Neural progenitor cell (in vitro differentiated cells): ENCODE measurements around the gene NPR2. TPM values are rescaled to one million over a fixed set of nuclear protein-coding genes. Genes with fewer than 3 reads are reported as not detected.

ENCODE experiments used
- DNase-seq: peaks from one replicate; pipeline ENCODE4 v3.0.0-alpha.2; 2016; ENCODE audit warnings: low spot score
- H2AFZ ChIP-seq: fragments of 200-600 bp; sonication (generic); replicated peaks from 2 replicates; pipeline ENCODE4 v1.6.1; 2016; ENCODE audit warnings: antibody characterized with exemption
- H3F3A ChIP-seq: fragments of 200-600 bp; sonication (generic); 2 replicates; pipeline ENCODE4 v1.6.1; 2016; ENCODE audit warnings: antibody characterized with exemption, low read depth
- H3K27ac ChIP-seq: fragments of 200-600 bp; sonication (generic); 2 replicates; pipeline ENCODE4 v1.5.1; 2016; ENCODE audit warnings: mild to moderate bottlenecking
- H3K27me3 ChIP-seq: fragments of 200-600 bp; sonication (generic); 2 replicates; pipeline ENCODE4 v1.6.1; 2016; ENCODE audit warnings: mild to moderate bottlenecking, moderate library complexity
- H3K36me3 ChIP-seq: fragments of 200-600 bp; sonication (generic); 2 replicates; pipeline ENCODE4 v1.5.1; 2016
- H3K4me1 ChIP-seq: fragments of 200-600 bp; sonication (generic); 2 replicates; pipeline ENCODE4 v1.6.1; 2016; ENCODE audit warnings: mixed run types
- H3K4me2 ChIP-seq: fragments of 200-600 bp; sonication (generic); 2 replicates; pipeline ENCODE4 v1.6.1; 2016
- H3K4me3 ChIP-seq: fragments of 200-600 bp; sonication (generic); 2 replicates; pipeline ENCODE4 v1.5.1; 2016
- H3K79me2 ChIP-seq: fragments of 200-600 bp; sonication (generic); 2 replicates; pipeline ENCODE4 v1.6.1; 2016; ENCODE audit warnings: low read depth
- H3K9ac ChIP-seq: fragments of 200-600 bp; sonication (generic); 2 replicates; pipeline ENCODE4 v1.6.1; 2016
- H3K9me3 ChIP-seq: fragments of 200-600 bp; sonication (generic); 2 replicates; pipeline ENCODE4 v1.5.1; 2016; ENCODE audit warnings: low read depth
- H4K20me1 ChIP-seq: fragments of 200-600 bp; sonication (generic); 2 replicates; pipeline ENCODE4 v1.6.1; 2016; ENCODE audit warnings: low read depth
- H3K27ac Mint-ChIP-seq: 3 replicates; pipeline ENCODE4 v1.8.0; 2021; ENCODE audit warnings: mixed read lengths
- H3K27me3 Mint-ChIP-seq: 2 replicates; pipeline ENCODE4 v1.8.0; 2022; ENCODE audit warnings: low read depth, mild to moderate bottlenecking, inconsistent platforms, moderate library complexity, mixed read lengths; ENCODE audit not compliant: insufficient read depth
- H3K36me3 Mint-ChIP-seq: 3 replicates; pipeline ENCODE4 v1.8.0; 2021; ENCODE audit warnings: mixed read lengths
- H3K4me1 Mint-ChIP-seq: 3 replicates; pipeline ENCODE4 v1.8.0; 2021; ENCODE audit warnings: mixed read lengths
- H3K4me3 Mint-ChIP-seq: 3 replicates; pipeline ENCODE4 v1.8.0; 2021; ENCODE audit warnings: mild to moderate bottlenecking, moderate library complexity, mixed read lengths
- H3K9me3 Mint-ChIP-seq: 3 replicates; pipeline ENCODE4 v1.8.0; 2020; ENCODE audit warnings: mixed read lengths
- EZH2 ChIP-seq: fragments of 200-600 bp; sonication (generic); IDR thresholded peaks from 2 replicates; pipeline ENCODE4 v1.6.1; 2017; ENCODE audit warnings: antibody characterized with exemption, mild to moderate bottlenecking, moderate library complexity
- EZH2phosphoT487 ChIP-seq: fragments of 200-600 bp; sonication (generic); IDR thresholded peaks from 2 replicates; pipeline ENCODE4 v1.6.1; 2017; ENCODE audit warnings: antibody characterized with exemption
- total RNA-seq: library from RNA; depleted of rRNA; stranded (reverse); fragments of >200 nt; gene quantifications from 2 replicates; pipeline ENCODE4 v1.2.3, GENCODE V29; 2015; ENCODE audit warnings: low replicate concordance
- TF ChIP-seq, protein P1 (sequence below): fragments of 200-600 bp; sonication (generic); IDR thresholded peaks from 2 replicates; pipeline ENCODE4 v1.5.1; 2017; ENCODE audit warnings: antibody characterized with exemption, mild to moderate bottlenecking

Gene NPR2
- total RNA-seq, 1 donor from 2014 or later: 5.6 TPM

DNA sequence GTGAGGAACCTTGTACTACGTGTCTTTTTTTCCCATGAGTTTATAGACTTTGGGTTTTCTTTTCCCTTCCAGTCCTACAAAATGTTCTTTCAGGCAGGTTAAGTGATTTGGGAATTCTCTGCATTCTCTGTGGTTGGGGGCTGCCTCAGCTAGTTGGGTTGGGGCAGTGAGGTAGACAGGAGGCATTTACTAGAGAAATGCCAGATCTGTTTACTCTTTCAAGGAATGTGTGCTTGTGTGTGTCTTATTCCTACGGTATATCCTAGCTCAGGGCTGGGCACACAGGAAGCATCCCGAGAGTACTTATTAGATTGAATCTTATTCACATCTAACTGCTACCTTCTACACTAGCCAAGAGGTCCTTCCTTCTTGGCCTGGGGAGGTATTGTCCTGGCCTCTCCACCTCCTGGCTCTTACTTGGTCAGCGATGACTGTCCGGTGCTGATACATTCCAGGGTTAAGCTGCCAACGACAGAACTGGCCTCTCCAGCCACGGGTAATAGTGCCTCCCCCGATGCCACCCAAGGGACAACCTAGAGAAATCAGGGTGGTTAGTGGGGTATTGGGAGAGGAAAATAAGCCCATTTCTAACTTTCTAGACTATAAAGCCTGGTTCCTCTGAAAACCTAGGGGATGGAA lies 47.4 kb upstream of the NPR2 start:
- H3K27ac ChIP-seq: no peak overlapping the region
- H3K4me3 Mint-ChIP-seq: no peak overlapping the region
- H3F3A ChIP-seq: no peaks in the 10 kb centered on the region
- H3K9me3 ChIP-seq: no peaks in the 10 kb centered on the region
- H3K36me3 ChIP-seq: no peaks in the 10 kb centered on the region
- H3K9ac ChIP-seq: no peak overlapping the region
- TF ChIP-seq EZH2phosphoT487 (no peak), EZH2 (no peak)
- TF ChIP-seq, protein P1, sequence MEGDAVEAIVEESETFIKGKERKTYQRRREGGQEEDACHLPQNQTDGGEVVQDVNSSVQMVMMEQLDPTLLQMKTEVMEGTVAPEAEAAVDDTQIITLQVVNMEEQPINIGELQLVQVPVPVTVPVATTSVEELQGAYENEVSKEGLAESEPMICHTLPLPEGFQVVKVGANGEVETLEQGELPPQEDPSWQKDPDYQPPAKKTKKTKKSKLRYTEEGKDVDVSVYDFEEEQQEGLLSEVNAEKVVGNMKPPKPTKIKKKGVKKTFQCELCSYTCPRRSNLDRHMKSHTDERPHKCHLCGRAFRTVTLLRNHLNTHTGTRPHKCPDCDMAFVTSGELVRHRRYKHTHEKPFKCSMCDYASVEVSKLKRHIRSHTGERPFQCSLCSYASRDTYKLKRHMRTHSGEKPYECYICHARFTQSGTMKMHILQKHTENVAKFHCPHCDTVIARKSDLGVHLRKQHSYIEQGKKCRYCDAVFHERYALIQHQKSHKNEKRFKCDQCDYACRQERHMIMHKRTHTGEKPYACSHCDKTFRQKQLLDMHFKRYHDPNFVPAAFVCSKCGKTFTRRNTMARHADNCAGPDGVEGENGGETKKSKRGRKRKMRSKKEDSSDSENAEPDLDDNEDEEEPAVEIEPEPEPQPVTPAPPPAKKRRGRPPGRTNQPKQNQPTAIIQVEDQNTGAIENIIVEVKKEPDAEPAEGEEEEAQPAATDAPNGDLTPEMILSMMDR: no peak
- H3K27ac Mint-ChIP-seq: no peak overlapping the region
- peaks cover 50% of the 10 kb centered on the region for H3K79me2 ChIP-seq
- H3K36me3 Mint-ChIP-seq: peaks cover 34% of the 10 kb centered on the region
- no peak overlapping the region for H3K4me3 ChIP-seq
- H2AFZ ChIP-seq: no peak overlapping the region
- H3K9me3 Mint-ChIP-seq: no peaks in the 10 kb centered on the region
- peaks cover 26% of the 10 kb centered on the region for H3K4me1 Mint-ChIP-seq
- no peaks in the 10 kb centered on the region for H3K27me3 ChIP-seq
- peaks cover 3% of the 10 kb centered on the region for H3K27me3 Mint-ChIP-seq
- peaks cover 16% of the 10 kb centered on the region for H3K4me1 ChIP-seq
- peaks cover 48% of the 10 kb centered on the region for H4K20me1 ChIP-seq
- no peak for DNase-seq
- no peak overlapping the region for H3K4me2 ChIP-seq

DNA sequence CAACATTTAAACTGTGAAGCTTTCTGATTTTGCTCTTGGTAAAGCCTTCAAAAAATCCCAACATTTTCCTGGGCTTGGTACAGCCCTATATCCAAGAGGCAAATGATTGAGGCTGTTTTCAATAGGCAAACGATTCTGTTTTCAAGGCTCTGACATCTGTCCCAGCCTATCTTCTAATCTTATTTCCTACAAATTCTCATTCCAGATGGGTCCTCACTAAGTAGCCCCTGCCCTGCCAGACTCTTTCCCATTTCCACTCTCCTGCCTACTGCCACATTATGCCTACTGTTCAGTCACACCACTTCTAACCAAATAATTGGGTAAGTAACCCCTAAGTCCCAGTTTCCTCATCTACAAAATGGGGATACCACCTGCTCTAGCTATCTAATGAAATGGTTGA lies 45.8 kb upstream of the NPR2 start:
- H3K4me3 Mint-ChIP-seq: peak overlapping the region; percentile 46
- Histone ChIP-seq H3K27ac (no peak overlapping the region), H3K9ac (no peak overlapping the region), H3K79me2 (peaks cover 64% of the 10 kb centered on the region), H3K27me3 (no peaks in the 10 kb centered on the region), H3F3A (peaks cover 10% of the 10 kb centered on the region), H2AFZ (no peak overlapping the region), H3K9me3 (no peaks in the 10 kb centered on the region), H3K4me2 (peak overlapping the region; percentile 98), H3K4me3 (no peak overlapping the region), H3K36me3 (no peaks in the 10 kb centered on the region), H3K4me1 (peaks cover 21% of the 10 kb centered on the region), H4K20me1 (peaks cover 48% of the 10 kb centered on the region)
- H3K36me3 Mint-ChIP-seq: peaks cover 27% of the 10 kb centered on the region
- H3K9me3 Mint-ChIP-seq: no peaks in the 10 kb centered on the region
- peaks cover 3% of the 10 kb centered on the region for H3K27me3 Mint-ChIP-seq
- no peak overlapping the region for H3K27ac Mint-ChIP-seq
- TF ChIP-seq EZH2phosphoT487 (no peak), EZH2 (no peak)
- TF ChIP-seq, protein P1: no peak
- peaks cover 30% of the 10 kb centered on the region for H3K4me1 Mint-ChIP-seq
- DNase-seq: no peak

DNA sequence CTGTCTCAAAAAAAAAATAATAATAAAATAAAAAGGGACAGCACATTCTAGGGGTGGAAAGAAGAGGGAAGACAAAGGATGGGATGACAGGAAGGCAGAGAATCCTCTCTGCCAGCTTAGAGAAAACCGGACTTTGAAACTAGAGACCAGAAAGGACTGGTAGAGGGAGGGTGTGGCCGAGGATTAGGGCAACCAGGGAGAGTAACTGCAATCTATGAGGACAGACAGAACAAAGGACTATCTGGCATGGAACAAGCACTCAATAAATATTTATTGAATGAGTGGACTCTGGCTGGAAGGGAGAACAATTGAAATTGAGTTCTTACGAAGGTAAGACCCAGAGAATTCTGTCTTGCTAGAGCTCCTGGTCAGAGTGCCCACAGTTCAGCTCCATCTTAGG lies 44.8 kb upstream of the NPR2 start:
- DNase-seq: no peak
- Histone ChIP-seq H3K9me3 (no peaks in the 10 kb centered on the region), H2AFZ (no peak overlapping the region), H3F3A (peaks cover 10% of the 10 kb centered on the region), H3K27ac (no peak overlapping the region), H3K4me3 (peak overlapping the region; percentile 75), H3K27me3 (no peaks in the 10 kb centered on the region), H3K4me2 (peak overlapping the region; percentile 98), H3K79me2 (peaks cover 64% of the 10 kb centered on the region), H3K4me1 (peaks cover 21% of the 10 kb centered on the region), H3K36me3 (no peaks in the 10 kb centered on the region), H3K9ac (no peak overlapping the region), H4K20me1 (peaks cover 48% of the 10 kb centered on the region)
- Mint-ChIP-seq H3K4me3 (peak overlapping the region; percentile 94), H3K27ac (no peak overlapping the region), H3K9me3 (no peaks in the 10 kb centered on the region), H3K4me1 (peaks cover 30% of the 10 kb centered on the region), H3K36me3 (peaks cover 33% of the 10 kb centered on the region), H3K27me3 (peaks cover 3% of the 10 kb centered on the region)
- TF ChIP-seq EZH2: no peak

DNA sequence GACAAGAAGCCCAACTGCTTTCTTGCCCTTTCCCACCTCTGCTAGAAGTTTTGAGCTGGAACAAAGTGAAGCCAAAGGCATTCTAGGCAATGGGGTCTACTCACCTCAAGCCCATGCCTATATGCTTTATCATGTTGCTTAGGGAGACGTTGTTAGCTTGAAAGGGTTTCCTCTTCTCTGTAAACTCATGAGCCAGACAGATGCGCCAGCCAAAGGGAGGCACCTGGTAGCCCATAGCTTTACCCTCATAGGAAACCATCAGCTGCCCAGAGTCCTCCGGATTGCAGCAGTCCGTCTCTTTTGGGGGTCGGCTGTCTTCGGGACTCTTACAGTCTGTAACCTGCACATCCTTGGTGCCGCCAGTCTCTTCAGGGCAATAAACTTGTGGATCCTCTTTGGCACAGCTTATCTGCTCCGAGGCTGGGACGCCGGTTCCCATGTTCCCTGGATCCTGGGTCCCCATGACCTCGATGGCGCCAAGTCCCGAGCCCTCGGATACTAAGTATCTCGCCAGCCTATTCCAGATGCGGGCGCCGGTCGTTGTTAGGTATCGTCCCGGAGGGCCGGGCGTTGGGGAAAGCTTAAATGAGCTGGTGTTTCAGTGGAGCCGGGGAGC lies 43.0 kb upstream of the NPR2 start:
- H3K4me1 Mint-ChIP-seq: peaks cover 30% of the 10 kb centered on the region
- Histone ChIP-seq H3K27ac (peak overlapping the region; percentile 18), H2AFZ (peak overlapping the region; percentile 97), H3K79me2 (peaks cover 64% of the 10 kb centered on the region), H3K9me3 (no peaks in the 10 kb centered on the region), H3K27me3 (no peaks in the 10 kb centered on the region), H4K20me1 (peaks cover 48% of the 10 kb centered on the region), H3K36me3 (no peaks in the 10 kb centered on the region), H3K4me1 (peaks cover 21% of the 10 kb centered on the region), H3K4me2 (peak overlapping the region; percentile 98), H3K4me3 (peak overlapping the region; percentile 75), H3F3A (peaks cover 10% of the 10 kb centered on the region), H3K9ac (peak overlapping the region; percentile 70)
- H3K27me3 Mint-ChIP-seq: peaks cover 3% of the 10 kb centered on the region
- no peak for DNase-seq
- H3K36me3 Mint-ChIP-seq: peaks cover 28% of the 10 kb centered on the region
- H3K9me3 Mint-ChIP-seq: no peaks in the 10 kb centered on the region
- peak overlapping the region; percentile 94 for H3K4me3 Mint-ChIP-seq
- no peak for TF ChIP-seq EZH2phosphoT487
- no peak for TF ChIP-seq EZH2
- TF ChIP-seq, protein P1: no peak
- H3K27ac Mint-ChIP-seq: peak overlapping the region; percentile 53
